ENCODE results near the gene APCDD1. TPM values are rescaled to one million over a fixed set of nuclear protein-coding genes. Genes with fewer than 3 reads are reported as not detected.

Gene APCDD1
- total RNA-seq, 2 donors from 2014 or later: 38.2 to 75.8 TPM

DNA sequence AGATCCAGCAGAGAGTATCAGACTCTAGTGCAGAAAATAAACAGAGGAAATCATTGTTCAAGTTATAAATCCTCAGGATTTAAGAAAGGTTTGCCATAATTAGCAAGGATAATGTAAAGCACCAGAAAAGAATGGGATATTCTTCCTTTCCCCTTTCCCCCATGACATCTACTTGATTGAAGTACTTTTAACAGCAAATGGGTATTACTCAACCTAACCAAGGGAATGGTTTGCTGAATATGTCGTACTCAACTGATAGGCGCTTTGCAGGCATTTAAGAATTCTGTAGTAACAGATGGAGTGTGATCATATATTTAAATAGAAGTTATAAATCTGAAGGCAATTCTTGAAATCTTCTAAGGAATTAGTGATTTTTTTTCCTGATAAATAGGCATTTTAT is 2.7 kb downstream of the APCDD1 start:
- no peak for ATAC-seq (ENCODE audit: insufficient number of reproducible peaks, low FRiP score, low read depth)
- H3K27me3 ChIP-seq (replicated peaks; ENCODE audit: insufficient read depth): no peaks in the 10 kb centered on the region

DNA sequence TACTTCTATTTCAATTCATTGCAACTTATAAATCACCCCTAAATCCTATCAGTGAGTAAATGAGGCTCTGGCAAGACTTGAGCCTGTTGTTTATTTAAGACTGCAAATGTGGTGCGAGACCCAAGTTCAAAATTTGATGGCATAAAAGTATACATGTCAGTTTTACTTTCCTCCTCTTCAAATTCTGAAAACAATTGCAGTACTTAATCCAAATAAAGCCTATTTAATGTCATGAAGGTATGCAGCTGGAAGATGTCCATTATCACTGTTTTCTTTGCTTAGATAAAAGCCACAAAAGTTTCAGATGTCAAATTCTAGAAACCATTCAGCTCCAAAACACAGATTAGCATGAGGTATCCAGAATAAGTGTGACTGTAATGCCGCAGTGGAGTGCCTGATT is 3.3 kb downstream of the APCDD1 start:
- Histone ChIP-seq H3K4me3 (no peak overlapping the region), H3K27me3 (replicated peaks; ENCODE audit: insufficient read depth) (no peaks in the 10 kb centered on the region), H3K9me3 (no peaks in the 10 kb centered on the region), H3K27ac (no peak overlapping the region), H3K36me3 (no peaks in the 10 kb centered on the region), H3K4me1 (ENCODE audit: control insufficient read depth in 1 of 2, low read depth in 2 of 2) (peaks cover 0 to 39% of the 10 kb centered on the region in 2 donors)
- ATAC-seq (ENCODE audit: insufficient number of reproducible peaks, low FRiP score, low read depth): no peak
- no peak for DNase-seq (ENCODE audit: low spot score)
- TF ChIP-seq, protein P1, sequence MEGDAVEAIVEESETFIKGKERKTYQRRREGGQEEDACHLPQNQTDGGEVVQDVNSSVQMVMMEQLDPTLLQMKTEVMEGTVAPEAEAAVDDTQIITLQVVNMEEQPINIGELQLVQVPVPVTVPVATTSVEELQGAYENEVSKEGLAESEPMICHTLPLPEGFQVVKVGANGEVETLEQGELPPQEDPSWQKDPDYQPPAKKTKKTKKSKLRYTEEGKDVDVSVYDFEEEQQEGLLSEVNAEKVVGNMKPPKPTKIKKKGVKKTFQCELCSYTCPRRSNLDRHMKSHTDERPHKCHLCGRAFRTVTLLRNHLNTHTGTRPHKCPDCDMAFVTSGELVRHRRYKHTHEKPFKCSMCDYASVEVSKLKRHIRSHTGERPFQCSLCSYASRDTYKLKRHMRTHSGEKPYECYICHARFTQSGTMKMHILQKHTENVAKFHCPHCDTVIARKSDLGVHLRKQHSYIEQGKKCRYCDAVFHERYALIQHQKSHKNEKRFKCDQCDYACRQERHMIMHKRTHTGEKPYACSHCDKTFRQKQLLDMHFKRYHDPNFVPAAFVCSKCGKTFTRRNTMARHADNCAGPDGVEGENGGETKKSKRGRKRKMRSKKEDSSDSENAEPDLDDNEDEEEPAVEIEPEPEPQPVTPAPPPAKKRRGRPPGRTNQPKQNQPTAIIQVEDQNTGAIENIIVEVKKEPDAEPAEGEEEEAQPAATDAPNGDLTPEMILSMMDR (IDR thresholded peaks at IDR 0.05): no peak

More for the DNA sequence above, 2.7 kb downstream of the APCDD1 start:
- TF ChIP-seq, protein P1 (IDR thresholded peaks at IDR 0.05): no peak
- no peaks in the 10 kb centered on the region for H3K36me3 ChIP-seq
- H3K27ac ChIP-seq: no peak overlapping the region
- H3K9me3 ChIP-seq: no peaks in the 10 kb centered on the region
- peaks cover 0 to 39% of the 10 kb centered on the region in 2 donors for H3K4me1 ChIP-seq (ENCODE audit: control insufficient read depth in 1 of 2, low read depth in 2 of 2)
- DNase-seq (ENCODE audit: low spot score): no peak
- H3K4me3 ChIP-seq: no peak overlapping the region

DNA sequence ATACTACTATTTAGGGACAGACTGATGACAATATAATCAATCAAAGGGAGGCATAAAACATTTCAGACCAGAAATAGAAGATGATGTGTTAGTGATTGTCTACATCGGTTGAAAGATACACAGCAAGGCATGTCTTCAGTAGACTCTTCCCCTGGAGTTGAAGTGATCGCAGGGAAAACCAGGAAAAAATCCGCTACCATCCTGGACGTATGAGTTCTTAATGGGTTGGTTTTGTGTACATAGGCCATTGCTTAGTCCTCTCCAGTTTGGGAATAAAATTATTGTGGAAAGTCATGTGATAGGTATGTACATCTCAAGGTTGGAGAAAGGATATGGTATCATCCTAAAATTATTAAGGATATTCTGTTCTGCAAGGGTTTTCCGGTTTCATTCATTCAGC is 4.3 kb downstream of the APCDD1 start:
- no peaks in the 10 kb centered on the region for H3K27me3 ChIP-seq (replicated peaks; ENCODE audit: insufficient read depth)
- no peak overlapping the region for H3K27ac ChIP-seq
- peaks cover 0 to 34% of the 10 kb centered on the region in 2 donors for H3K4me1 ChIP-seq (ENCODE audit: control insufficient read depth in 1 of 2, low read depth in 2 of 2)
- H3K36me3 ChIP-seq: no peaks in the 10 kb centered on the region
- TF ChIP-seq, protein P1 (IDR thresholded peaks at IDR 0.05): no peak
- H3K4me3 ChIP-seq: no peak overlapping the region
- H3K9me3 ChIP-seq: no peaks in the 10 kb centered on the region
- no peak for DNase-seq (ENCODE audit: low spot score)
- ATAC-seq (ENCODE audit: insufficient number of reproducible peaks, low FRiP score, low read depth): no peak

DNA sequence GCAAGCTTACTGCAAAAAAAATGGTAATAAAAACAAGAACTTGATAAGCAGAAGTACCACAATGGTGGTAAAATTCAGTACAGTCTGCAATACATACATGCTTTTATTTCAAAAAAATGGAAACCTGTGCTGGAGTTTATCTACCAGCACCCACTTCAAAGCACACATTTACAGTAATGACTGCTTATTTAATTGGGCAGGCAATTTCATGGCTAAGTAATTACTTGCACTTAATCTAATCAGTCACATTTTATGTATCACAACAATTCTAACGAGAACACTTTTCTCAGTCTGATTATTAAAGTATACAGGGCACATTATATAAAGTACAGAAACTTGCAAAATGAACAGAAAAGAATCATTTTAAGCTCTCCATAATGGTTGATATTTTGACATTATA is 5.2 kb downstream of the APCDD1 start:
- H3K9me3 ChIP-seq: no peaks in the 10 kb centered on the region

DNA sequence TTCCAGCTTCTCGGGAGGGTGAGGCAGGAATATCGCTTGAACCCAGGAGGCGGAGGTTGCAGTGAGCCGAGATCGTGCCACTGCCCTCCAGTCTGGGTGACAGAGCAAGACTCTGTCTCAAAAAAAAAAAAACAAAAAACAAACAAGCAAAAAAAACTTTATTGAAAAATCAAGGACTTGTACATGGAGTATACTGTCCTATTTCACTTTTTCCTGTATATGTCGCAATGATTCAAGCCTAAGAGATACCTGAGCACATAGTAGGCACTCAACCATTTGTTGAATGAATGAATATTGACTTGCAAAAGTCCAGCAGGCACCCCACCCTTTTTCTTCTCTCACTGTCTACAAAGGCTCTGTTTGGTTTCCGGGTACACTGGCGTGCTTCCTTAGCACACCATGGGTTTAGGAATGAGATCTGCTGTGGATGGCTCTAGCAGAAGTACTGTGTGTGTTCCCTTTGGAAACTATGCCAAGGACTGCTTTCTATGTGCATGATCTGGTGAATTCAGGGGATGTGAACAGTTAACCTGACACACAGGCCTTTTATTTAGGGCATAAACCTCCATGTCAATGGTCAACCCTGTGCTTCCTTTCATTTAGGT is 6.1 kb downstream of the APCDD1 start:
- DNase-seq (ENCODE audit: low spot score) (no peak), ATAC-seq (ENCODE audit: insufficient number of reproducible peaks, low FRiP score, low read depth) (no peak)
- Histone ChIP-seq H3K9me3 (no peaks in the 10 kb centered on the region), H3K4me3 (no peak overlapping the region), H3K27me3 (replicated peaks; ENCODE audit: insufficient read depth) (no peaks in the 10 kb centered on the region), H3K27ac (no peak overlapping the region), H3K36me3 (no peaks in the 10 kb centered on the region), H3K4me1 (ENCODE audit: control insufficient read depth in 1 of 2, low read depth in 2 of 2) (peaks cover 0 to 29% of the 10 kb centered on the region in 2 donors)
- TF ChIP-seq, protein P1 (IDR thresholded peaks at IDR 0.05): no peak

More for the DNA sequence above, 5.2 kb downstream of the APCDD1 start:
- H3K4me3 ChIP-seq: no peak overlapping the region
- H3K4me1 ChIP-seq (ENCODE audit: control insufficient read depth in 1 of 2, low read depth in 2 of 2): peaks cover 0 to 30% of the 10 kb centered on the region in 2 donors
- H3K36me3 ChIP-seq: no peaks in the 10 kb centered on the region
- H3K27me3 ChIP-seq (replicated peaks; ENCODE audit: insufficient read depth): no peaks in the 10 kb centered on the region
- TF ChIP-seq, protein P1 (IDR thresholded peaks at IDR 0.05): no peak
- no peak overlapping the region for H3K27ac ChIP-seq
- DNase-seq (ENCODE audit: low spot score): no peak
- ATAC-seq (ENCODE audit: insufficient number of reproducible peaks, low FRiP score, low read depth): no peak

Measured in thoracic aorta (tissue), 2 donors.